Measurements from ENCODE around the gene PLEKHN1.

The PLEKHN1 gene

DNA sequence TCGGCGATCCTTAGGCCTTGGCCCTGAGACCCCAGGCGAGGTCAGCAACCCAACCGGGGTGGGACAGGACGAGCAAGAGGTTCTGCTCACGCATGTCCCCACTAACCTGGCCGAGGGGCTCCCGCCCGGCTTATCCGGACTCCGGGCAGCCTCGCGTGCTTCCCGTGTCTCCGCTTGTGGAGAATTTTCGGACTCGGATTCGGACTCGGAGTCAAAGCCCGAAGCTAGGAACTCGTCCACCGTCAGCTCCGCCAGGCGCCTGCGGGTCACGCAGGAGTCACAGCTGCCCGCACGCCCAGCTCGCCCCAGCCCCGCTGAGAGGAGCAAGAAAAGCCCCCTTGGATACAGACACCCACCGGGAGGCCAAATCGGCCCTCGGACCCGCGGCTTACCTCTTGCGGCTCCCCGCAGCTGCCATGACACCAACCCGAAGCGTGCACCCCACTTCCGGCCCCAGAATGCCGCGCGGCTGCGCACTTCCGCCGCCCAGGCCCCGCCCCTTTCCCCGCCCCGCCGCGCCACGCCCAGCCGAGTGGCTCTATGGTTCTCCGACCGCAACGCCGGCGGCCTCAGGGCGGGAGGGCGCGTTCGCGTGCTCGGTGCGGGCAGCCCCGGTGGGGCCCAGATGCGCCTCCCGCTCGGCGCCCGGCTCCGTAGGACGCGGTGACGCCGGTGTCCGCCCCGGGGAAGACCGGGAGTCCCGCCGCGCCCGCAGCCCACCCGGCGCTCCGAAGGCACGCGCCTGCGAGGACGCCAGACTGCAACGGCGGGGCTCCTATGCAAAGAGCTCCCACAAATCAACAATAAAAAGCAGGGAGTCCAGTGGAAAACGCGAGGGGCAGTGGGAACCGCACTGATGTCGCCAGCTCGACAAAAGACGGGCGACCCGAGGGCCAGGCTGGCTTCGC is 7.2 kb upstream of the PLEKHN1 start, which contains the start of gene NOC2L (continued):
- TF ChIP-seq ZEB2 (tag by site-specific recombination; IDR thresholded peaks at IDR 0.05) = peak; percentile 71; the same call in 1 of the 2 replicates
- TF ChIP-seq ZNF223 (tag by site-specific recombination; IDR thresholded peaks at IDR 0.05) = no peak
- 0 out of 2 replicates have a peak, but pooled peaks have one; percentile 47 for TF ChIP-seq ZSCAN30 (tag by site-specific recombination; IDR thresholded peaks at IDR 0.05)
- peak; percentile 67 for TF ChIP-seq KLF1 (tag by site-specific recombination; IDR thresholded peaks at IDR 0.05)

DNA sequence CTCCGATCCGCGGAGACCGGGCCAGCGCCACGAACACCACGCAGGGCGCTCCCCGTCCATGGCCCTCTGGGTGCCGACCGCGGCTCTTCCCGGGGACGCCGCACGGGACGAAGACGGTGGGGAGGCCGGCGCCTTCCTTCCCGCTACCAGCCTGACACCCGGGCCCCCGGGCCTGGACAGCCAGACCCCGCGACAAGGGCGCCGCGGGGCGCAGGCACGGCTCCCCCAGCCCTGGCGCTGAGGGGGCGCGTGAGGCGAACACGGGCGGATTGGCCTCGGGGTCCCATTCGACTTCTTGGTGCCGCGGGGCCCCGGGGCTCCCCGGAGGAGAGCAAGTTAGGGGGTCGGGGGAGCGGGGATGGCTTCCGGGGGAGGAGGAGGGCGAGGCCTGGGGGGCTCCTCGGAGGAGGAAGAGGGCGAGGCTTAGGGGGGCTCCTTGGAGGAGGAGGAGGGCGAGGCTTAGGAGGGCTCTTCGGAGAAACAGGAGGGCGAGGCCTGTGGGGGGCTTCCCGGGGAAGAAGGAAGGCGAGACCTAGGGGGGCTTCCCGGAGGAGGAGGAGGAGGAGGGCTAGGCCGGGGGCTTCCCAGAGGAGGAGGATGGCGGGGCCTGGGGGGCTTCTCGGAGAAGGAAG is 6.4 kb upstream of the PLEKHN1 start:
- POLR2A ChIA-PET = interaction anchor here (1.4 kb wide), 1 partner anchor 18 kb away, joined by 4 read pairs; no protein-coding TSS in a partner anchor
- H3K27ac ChIP-seq (ENCODE audit: extremely low read depth, low read depth, low read length) = no peak overlapping the region; the same call in 1 of the 2 replicates
- CTCF ChIA-PET = interaction anchor here (0.6 kb wide), 2 partner anchors 16 to 182 kb away, joined by 3 read pairs; no protein-coding TSS in a partner anchor

DNA sequence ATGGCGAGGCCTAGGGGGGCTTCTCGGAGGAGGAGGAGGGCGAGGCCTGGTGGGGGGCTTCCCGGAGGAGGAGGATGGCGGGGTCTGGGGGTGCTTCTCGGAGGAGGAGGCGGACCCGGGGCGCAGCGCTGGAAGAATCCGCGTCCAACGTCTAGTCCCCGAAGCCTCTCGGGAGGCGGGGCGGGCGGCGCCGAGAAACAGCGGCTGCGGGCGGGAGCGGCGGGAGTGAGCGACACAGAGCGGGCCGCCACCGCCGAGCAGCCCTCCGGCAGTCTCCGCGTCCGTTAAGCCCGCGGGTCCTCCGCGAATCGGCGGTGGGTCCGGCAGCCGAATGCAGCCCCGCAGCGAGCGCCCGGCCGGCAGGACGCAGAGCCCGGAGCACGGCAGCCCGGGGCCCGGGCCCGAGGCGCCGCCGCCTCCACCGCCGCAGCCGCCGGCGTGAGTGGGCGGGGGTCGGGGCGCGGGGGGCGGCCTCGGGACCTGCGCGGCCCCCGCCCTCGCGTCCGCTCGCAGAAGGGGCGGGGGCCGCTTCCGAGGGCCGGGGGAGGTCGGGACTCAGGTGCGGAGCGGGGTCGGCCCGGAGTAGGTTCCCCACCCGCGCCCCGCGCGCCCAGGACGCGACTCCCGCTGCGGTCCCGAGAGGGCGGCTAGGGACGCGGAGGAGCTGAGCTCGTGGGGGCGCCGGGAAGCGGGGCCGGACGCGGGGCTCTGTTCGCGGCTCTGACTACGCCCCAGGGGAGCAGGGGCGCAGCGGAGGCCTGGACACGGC is 5.7 kb upstream of the PLEKHN1 start, which contains the start of gene KLHL17:
Gene KLHL17, plus strand, starts transcription at position 222 of the 769 bp plus-strand sequence. Its CDS starts 110 bp downstream, at position 332.
- Histone ChIP-seq H3K4me3 (ENCODE audit: low read depth, low read length) (peak within 1 kb of the TSS; percentile 57), H3K27ac (ENCODE audit: extremely low read depth, low read depth, low read length) (peak within 1 kb of the TSS; percentile 64; the same call in 1 of the 2 replicates), H3K4me1 (ENCODE audit: control insufficient read depth, insufficient read depth, low read length) (no peaks in the 10 kb centered on the region), H3K9me3 (ENCODE audit: control insufficient read depth, insufficient read depth, low read depth, low read length) (no peaks in the 10 kb centered on the region), H3K36me3 (ENCODE audit: control insufficient read depth in 2 of 2, insufficient read depth in 1 of 2, low read length in 2 of 2) (peaks cover 3 to 59% of the 10 kb centered on the region in 2 experiments; a peak in 2 of 3 replicates)
- ChIA-PET POLR2A (interaction anchor here (1.5 kb wide), 1 partner anchor 37 kb away, joined by 5 read pairs; no protein-coding TSS in a partner anchor), CTCF (interaction anchor here (1.3 kb wide), 1 partner anchor 54 kb away, joined by 6 read pairs; no protein-coding TSS in a partner anchor)
- peak; percentile 53; the same call in 1 of the 2 replicates for TF ChIP-seq ZNF341 (tag by site-specific recombination; IDR thresholded peaks at IDR 0.05; ENCODE audit: low read depth)
- TF ChIP-seq ZNF391 (tag by site-specific recombination; IDR thresholded peaks at IDR 0.05; ENCODE audit: borderline replicate concordance, low read depth) = peak; percentile 57; the same call in 1 of the 2 replicates
- TF ChIP-seq ZNF768 (tag by site-specific recombination; IDR thresholded peaks at IDR 0.05) = peak; percentile 91; the same call in 1 of the 2 replicates
- TF ChIP-seq ZBTB7A (tag by site-specific recombination; IDR thresholded peaks at IDR 0.05; ENCODE audit: low read depth) = 0 out of 2 replicates have a peak, but pooled peaks have one; percentile 52
- TF ChIP-seq ZFP69B (tag by site-specific recombination; IDR thresholded peaks at IDR 0.05) = peak; percentile 70; the same call in 1 of the 2 replicates
- TF ChIP-seq ZSCAN30 (tag by site-specific recombination; IDR thresholded peaks at IDR 0.05) = peak; percentile 77
- TF ChIP-seq ZNF664 (tag by site-specific recombination; IDR thresholded peaks at IDR 0.05) = no peak
- no peak for TF ChIP-seq YY2 (tag by site-specific recombination; IDR thresholded peaks at IDR 0.05)
- TF ChIP-seq ZNF335 (tag by site-specific recombination; conservative IDR thresholded peaks at IDR 0.05) = peak; percentile 38; the same call in 1 of the 2 replicates
- peak; percentile 64; the same call in 1 of the 2 replicates for TF ChIP-seq ZBTB8A (tag by site-specific recombination; IDR thresholded peaks at IDR 0.05)
- no peak for TF ChIP-seq ZNF670 (tag by site-specific recombination; IDR thresholded peaks at IDR 0.05; ENCODE audit: low read depth)
- peak; percentile 40; the same call in 1 of the 2 replicates for TF ChIP-seq SP2 (tag by site-specific recombination; IDR thresholded peaks at IDR 0.05)
- 0 out of 2 replicates have a peak, but pooled peaks have one; percentile 18 for TF ChIP-seq ZNF600 (tag by site-specific recombination; IDR thresholded peaks at IDR 0.05)
- TF ChIP-seq KLF8 (tag by site-specific recombination; IDR thresholded peaks at IDR 0.05) = peak; percentile 80
- peak; percentile 11; the same call in 1 of the 2 replicates for TF ChIP-seq INSM2 (tag by site-specific recombination; IDR thresholded peaks at IDR 0.05)
- no peak for TF ChIP-seq ZNF777 (tag by site-specific recombination; IDR thresholded peaks at IDR 0.05; ENCODE audit: borderline replicate concordance)

More for the DNA sequence above, 6.4 kb upstream of the PLEKHN1 start:
- Histone ChIP-seq H3K9me3 (ENCODE audit: control insufficient read depth, insufficient read depth, low read depth, low read length) (no peaks in the 10 kb centered on the region), H3K4me3 (ENCODE audit: low read depth, low read length) (peak overlapping the region; percentile 57), H3K4me1 (ENCODE audit: control insufficient read depth, insufficient read depth, low read length) (no peaks in the 10 kb centered on the region), H3K36me3 (ENCODE audit: control insufficient read depth in 2 of 2, insufficient read depth in 1 of 2, low read length in 2 of 2) (peaks cover 3 to 60% of the 10 kb centered on the region in 2 experiments; a peak in 2 of 3 replicates)
- TF ChIP-seq, protein P1, sequence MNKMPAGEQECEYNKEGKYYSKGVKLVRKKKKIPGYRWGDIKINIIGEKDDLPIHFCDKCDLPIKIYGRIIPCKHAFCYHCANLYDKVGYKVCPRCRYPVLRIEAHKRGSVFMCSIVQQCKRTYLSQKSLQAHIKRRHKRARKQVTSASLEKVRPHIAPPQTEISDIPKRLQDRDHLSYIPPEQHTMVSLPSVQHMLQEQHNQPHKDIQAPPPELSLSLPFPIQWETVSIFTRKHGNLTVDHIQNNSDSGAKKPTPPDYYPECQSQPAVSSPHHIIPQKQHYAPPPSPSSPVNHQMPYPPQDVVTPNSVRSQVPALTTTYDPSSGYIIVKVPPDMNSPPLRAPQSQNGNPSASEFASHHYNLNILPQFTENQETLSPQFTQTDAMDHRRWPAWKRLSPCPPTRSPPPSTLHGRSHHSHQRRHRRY (tag by site-specific recombination; IDR thresholded peaks at IDR 0.05) = no peak
- TF ChIP-seq, protein P2, sequence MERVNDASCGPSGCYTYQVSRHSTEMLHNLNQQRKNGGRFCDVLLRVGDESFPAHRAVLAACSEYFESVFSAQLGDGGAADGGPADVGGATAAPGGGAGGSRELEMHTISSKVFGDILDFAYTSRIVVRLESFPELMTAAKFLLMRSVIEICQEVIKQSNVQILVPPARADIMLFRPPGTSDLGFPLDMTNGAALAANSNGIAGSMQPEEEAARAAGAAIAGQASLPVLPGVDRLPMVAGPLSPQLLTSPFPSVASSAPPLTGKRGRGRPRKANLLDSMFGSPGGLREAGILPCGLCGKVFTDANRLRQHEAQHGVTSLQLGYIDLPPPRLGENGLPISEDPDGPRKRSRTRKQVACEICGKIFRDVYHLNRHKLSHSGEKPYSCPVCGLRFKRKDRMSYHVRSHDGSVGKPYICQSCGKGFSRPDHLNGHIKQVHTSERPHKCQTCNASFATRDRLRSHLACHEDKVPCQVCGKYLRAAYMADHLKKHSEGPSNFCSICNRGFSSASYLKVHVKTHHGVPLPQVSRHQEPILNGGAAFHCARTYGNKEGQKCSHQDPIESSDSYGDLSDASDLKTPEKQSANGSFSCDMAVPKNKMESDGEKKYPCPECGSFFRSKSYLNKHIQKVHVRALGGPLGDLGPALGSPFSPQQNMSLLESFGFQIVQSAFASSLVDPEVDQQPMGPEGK (tag by site-specific recombination; IDR thresholded peaks at IDR 0.05) = peak; percentile 54; the same call in 1 of the 2 replicates

Measured in HEK293 (cell line).